ENCODE data around the gene PMP22. TPM values are rescaled to one million over a fixed set of nuclear protein-coding genes. Genes with fewer than 3 reads are reported as not detected.
"Not testable (repeated sequence)": the region's sequence is repeated elsewhere in the genome, so short reads cannot be mapped to it uniquely, and the experiment has no call there.

The PMP22 gene
- total RNA-seq, 2 donors from 2014 or later: not detected

- ATAC-seq (replicated peaks): no peak
- H3K4me1 Mint-ChIP-seq: no peaks in the 10 kb centered on the region
- no peak overlapping the region for H3K27ac Mint-ChIP-seq
Measured at GRCh38 chr17:15231851-15232516, 33.1 kb downstream of the PMP22 start.

DNA sequence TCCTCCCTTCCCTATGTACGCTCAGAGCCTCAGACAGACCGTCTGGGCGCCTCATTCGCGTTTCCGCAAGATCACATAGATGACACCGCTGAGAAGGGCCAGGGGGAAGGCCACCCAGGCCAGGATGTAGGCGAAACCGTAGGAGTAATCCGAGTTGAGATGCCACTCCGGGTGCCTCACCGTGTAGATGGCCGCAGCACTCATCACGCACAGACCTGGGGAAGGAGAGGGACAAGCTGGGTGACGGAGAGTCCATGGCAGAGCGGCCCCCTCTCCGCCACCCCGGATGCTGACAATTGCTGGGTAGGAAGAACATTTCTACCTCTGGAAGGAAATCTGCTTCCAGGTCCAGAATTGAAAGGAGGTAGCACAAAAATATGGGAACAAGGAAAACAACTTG lies 34.3 kb downstream of the PMP22 start:
- Mint-ChIP-seq H3K9me3 (no peaks in the 10 kb centered on the region), H3K36me3 (ENCODE audit: low read depth) (no peaks in the 10 kb centered on the region), H3K27ac (no peak overlapping the region), H3K4me1 (no peaks in the 10 kb centered on the region), H3K27me3 (peaks cover 4% of the 10 kb centered on the region), H3K4me3 (no peak overlapping the region)
- ATAC-seq (replicated peaks): no peak

More at GRCh38 chr17:15231851-15232516, 33.1 kb downstream of the PMP22 start:
- no peaks in the 10 kb centered on the region for H3K36me3 Mint-ChIP-seq (ENCODE audit: low read depth)
- H3K27me3 Mint-ChIP-seq: peaks cover 7% of the 10 kb centered on the region
- H3K9me3 Mint-ChIP-seq: no peaks in the 10 kb centered on the region
- no peak overlapping the region for H3K4me3 Mint-ChIP-seq

DNA sequence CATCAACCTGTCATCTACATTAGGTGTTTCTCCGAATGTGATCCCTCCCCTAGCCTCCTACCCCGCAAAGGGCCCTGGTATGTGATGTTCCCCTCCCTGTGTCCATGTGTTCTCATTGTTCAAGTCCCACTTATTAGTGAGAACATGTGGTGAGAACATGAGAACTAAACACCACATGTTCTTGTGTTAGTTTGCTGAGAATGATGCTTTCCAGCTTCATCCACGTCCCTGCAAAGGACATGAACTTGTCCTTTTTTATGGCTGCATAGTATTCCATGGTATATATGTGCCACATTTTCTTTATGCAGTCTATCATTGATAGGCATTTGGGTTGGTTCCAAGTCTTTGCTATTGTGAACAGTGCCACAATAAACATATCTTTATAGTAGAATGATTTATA lies 43.3 kb downstream of the PMP22 start:
- ATAC-seq (replicated peaks); H3K4me3 Mint-ChIP-seq; H3K27me3 Mint-ChIP-seq; H3K36me3 Mint-ChIP-seq (ENCODE audit: low read depth); H3K9me3 Mint-ChIP-seq; H3K4me1 Mint-ChIP-seq; H3K27ac Mint-ChIP-seq: not testable (repeated sequence)

DNA sequence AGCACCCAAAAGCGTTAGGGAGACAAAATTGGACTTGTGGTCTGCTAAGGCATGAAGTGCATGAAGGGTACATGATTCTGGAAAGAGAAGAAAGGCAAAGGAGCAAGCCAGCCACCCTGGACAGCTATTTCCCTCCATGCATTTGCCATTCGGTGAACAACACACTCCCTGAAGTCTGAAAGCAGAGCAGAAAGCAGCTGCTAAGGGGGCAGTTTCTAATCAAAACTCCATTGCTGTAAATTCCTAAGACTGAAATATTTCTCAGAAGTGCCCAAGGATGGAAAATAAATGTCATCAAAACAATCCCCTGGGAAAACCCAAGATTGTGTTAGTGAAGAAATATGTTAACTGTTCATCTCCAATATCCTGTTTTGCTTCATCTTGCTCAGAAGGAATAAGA lies 44.3 kb downstream of the PMP22 start:
- no peak for ATAC-seq (replicated peaks)
- no peak overlapping the region for H3K27ac Mint-ChIP-seq
- no peaks in the 10 kb centered on the region for H3K9me3 Mint-ChIP-seq
- no peaks in the 10 kb centered on the region for H3K36me3 Mint-ChIP-seq (ENCODE audit: low read depth)
- H3K27me3 Mint-ChIP-seq: peaks cover 7% of the 10 kb centered on the region
- no peak overlapping the region for H3K4me3 Mint-ChIP-seq
- H3K4me1 Mint-ChIP-seq: no peaks in the 10 kb centered on the region

DNA sequence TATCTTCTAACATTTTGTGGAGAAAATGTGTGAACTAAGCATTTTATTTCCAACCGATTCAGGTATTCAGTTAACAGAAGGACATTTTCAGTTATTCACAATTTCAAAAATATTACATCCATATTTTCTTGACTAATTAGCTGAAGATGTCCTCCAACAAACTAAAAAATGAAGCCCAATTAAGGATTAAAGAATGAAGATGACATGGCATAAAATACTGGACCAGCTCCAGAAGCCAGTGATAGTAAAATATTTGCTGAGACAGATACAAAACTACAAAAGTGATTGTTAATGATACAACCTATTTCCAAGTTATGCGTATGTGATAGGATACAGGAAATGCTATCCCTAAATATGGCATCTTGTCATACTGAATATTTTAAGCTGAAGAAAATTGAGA lies 48.6 kb downstream of the PMP22 start:
- no peak for ATAC-seq (replicated peaks)
- Mint-ChIP-seq H3K4me3 (no peak overlapping the region), H3K36me3 (ENCODE audit: low read depth) (no peaks in the 10 kb centered on the region), H3K27ac (no peak overlapping the region), H3K4me1 (no peaks in the 10 kb centered on the region), H3K9me3 (no peaks in the 10 kb centered on the region), H3K27me3 (peaks cover 7% of the 10 kb centered on the region)

GRCh38 chr17:15213381-15214087 lies 51.6 kb downstream of the PMP22 start:
- Mint-ChIP-seq H3K27ac (no peak overlapping the region), H3K36me3 (ENCODE audit: low read depth) (no peaks in the 10 kb centered on the region), H3K4me3 (no peak overlapping the region), H3K4me1 (no peaks in the 10 kb centered on the region), H3K27me3 (peaks cover 11% of the 10 kb centered on the region), H3K9me3 (no peaks in the 10 kb centered on the region)
- ATAC-seq (replicated peaks): no peak

DNA sequence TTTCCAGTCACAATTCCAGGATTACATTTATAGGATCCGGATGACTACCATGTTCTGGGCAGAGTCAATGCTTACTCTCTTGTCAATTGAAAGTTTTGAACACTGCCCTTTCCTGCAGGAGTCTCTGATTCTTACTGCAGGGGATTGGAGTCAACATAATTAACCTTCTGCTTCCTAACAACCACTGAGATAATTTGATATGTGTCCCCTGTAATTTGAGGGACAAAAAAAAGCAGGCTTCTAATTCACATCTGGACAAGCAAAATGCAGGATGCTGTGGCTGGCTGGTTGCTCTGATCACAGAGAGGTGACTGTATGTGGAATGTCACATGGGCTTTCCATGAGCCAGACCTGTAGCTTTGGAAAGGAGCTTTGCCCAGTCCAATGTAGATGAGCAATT lies 54.9 kb downstream of the PMP22 start:
- Mint-ChIP-seq H3K4me1 (no peaks in the 10 kb centered on the region), H3K9me3 (no peaks in the 10 kb centered on the region), H3K27me3 (peaks cover 14% of the 10 kb centered on the region), H3K4me3 (no peak overlapping the region), H3K27ac (no peak overlapping the region), H3K36me3 (ENCODE audit: low read depth) (no peaks in the 10 kb centered on the region)
- ATAC-seq (replicated peaks): no peak

DNA sequence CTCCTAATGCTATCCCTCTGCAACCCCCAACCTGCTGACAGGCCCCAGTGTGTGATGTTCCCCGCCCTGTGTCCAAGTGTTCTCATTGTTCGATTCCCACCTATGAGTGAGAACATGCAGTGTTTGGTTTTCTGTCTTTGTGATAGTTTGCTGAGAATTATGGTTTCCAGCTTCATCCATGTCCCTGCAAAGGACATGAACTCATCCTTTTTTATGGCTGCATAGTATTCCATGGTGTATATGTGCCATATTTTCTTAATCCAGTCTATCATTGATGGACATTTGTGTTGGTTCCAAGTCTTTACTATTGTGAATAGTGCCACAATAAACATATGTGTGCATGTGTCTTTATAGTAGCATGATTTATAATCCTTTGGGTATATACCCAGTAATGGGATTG lies 62.1 kb downstream of the PMP22 start:
- H3K27ac Mint-ChIP-seq: not testable (repeated sequence)
- peaks cover 30% of the 10 kb centered on the region for H3K27me3 Mint-ChIP-seq

GRCh38 chr17:15200574-15200973 lies 64.6 kb downstream of the PMP22 start:
- not testable (repeated sequence) for ATAC-seq (replicated peaks); H3K4me3 Mint-ChIP-seq; H3K36me3 Mint-ChIP-seq (ENCODE audit: low read depth); H3K27ac Mint-ChIP-seq; H3K4me1 Mint-ChIP-seq
- Mint-ChIP-seq H3K27me3 (peaks cover 33% of the 10 kb centered on the region), H3K9me3 (peaks cover 18% of the 10 kb centered on the region)

More for the DNA sequence above, 62.1 kb downstream of the PMP22 start:
- H3K9me3 Mint-ChIP-seq: peaks cover 11% of the 10 kb centered on the region
- not testable (repeated sequence) for H3K36me3 Mint-ChIP-seq (ENCODE audit: low read depth); H3K4me1 Mint-ChIP-seq; ATAC-seq (replicated peaks); H3K4me3 Mint-ChIP-seq

DNA sequence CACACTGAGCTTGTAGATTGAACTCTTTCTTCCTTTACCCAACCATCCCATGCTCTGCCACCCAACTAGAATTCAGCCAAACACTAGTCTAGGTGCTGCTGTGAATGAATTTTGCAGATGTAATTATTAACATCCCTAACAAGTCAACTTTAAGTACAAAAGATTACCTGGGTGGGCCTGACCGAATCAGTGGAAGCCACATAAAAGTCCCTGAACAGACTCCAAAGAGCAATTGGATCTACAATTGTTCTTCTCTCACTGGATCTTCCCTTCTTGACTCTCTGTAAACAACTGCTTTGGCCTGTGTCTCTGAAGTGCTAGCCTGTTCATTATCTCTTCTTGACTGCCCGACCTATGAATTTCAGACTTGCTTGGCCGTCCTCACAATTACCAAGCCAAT lies 67.9 kb downstream of the PMP22 start:
- Mint-ChIP-seq H3K36me3 (ENCODE audit: low read depth) (no peaks in the 10 kb centered on the region), H3K4me3 (no peak overlapping the region), H3K9me3 (peaks cover 18% of the 10 kb centered on the region), H3K4me1 (no peaks in the 10 kb centered on the region), H3K27ac (no peak overlapping the region), H3K27me3 (peaks cover 42% of the 10 kb centered on the region)
- no peak for ATAC-seq (replicated peaks)

DNA sequence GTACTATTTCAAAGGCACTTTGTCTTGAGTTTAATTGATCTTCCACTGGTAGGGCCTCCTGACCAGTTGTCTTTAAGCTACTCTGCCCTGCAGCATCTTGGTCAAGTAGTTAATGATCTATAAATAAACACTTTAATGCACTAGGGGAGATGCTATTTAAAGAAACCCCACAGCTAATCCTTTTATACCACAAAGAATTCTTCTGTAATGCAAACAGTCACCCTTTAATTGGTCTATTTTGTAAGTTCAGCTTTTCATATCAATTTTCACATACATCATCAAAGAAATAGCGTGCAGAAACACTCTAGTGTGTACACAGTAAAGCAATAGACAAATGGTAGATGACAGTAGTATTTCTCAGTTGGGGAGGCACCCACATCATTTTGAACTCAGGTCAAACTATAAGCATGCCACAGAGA lies 70.3 kb downstream of the PMP22 start:
- no peak overlapping the region for H3K27ac Mint-ChIP-seq
- no peak overlapping the region for H3K4me3 Mint-ChIP-seq
- ATAC-seq (replicated peaks): no peak
- no peaks in the 10 kb centered on the region for H3K4me1 Mint-ChIP-seq
- H3K36me3 Mint-ChIP-seq (ENCODE audit: low read depth): no peaks in the 10 kb centered on the region
- peaks cover 11% of the 10 kb centered on the region for H3K9me3 Mint-ChIP-seq
- H3K27me3 Mint-ChIP-seq: peaks cover 33% of the 10 kb centered on the region

- ATAC-seq (replicated peaks): no peak
- H3K27me3 Mint-ChIP-seq: peaks cover 21% of the 10 kb centered on the region
- H3K27ac Mint-ChIP-seq: no peak overlapping the region
- H3K4me1 Mint-ChIP-seq: no peaks in the 10 kb centered on the region
- H3K36me3 Mint-ChIP-seq (ENCODE audit: low read depth): no peaks in the 10 kb centered on the region
- no peak overlapping the region for H3K4me3 Mint-ChIP-seq
- no peaks in the 10 kb centered on the region for H3K9me3 Mint-ChIP-seq
Measured at GRCh38 chr17:15185625-15185991, 79.5 kb downstream of the PMP22 start.

GRCh38 chr17:15184872-15185624 lies 80.1 kb downstream of the PMP22 start:
- H3K27ac Mint-ChIP-seq: no peak overlapping the region
- peaks cover 21% of the 10 kb centered on the region for H3K27me3 Mint-ChIP-seq
- no peaks in the 10 kb centered on the region for H3K9me3 Mint-ChIP-seq
- H3K36me3 Mint-ChIP-seq (ENCODE audit: low read depth): no peaks in the 10 kb centered on the region
- no peaks in the 10 kb centered on the region for H3K4me1 Mint-ChIP-seq
- no peak for ATAC-seq (replicated peaks)
- H3K4me3 Mint-ChIP-seq: no peak overlapping the region

GRCh38 chr17:15181816-15182215 lies 83.3 kb downstream of the PMP22 start:
- Mint-ChIP-seq H3K27me3 (peaks cover 20% of the 10 kb centered on the region), H3K4me3 (no peak overlapping the region), H3K36me3 (ENCODE audit: low read depth) (no peaks in the 10 kb centered on the region), H3K9me3 (no peaks in the 10 kb centered on the region), H3K4me1 (no peaks in the 10 kb centered on the region), H3K27ac (no peak overlapping the region)
- ATAC-seq (replicated peaks): no peak

DNA sequence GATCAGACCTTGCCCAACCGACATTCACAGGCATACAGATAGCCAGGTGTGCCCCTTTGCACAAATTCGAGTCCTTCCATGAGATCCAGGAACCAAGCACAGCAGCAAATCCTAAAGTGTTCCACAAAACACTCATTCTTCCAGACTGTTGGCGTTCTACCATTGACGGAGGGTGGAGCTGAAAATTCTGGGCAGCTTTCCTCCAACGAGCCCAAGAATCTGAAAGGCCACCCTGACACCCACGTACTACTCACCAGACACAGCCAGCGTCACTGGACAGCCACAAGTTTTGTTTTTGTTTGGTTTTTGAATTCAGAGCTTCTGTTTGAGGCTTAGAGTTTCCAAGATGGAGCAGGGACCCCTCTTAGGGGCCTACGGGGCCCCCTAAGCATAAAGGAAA lies 83.8 kb downstream of the PMP22 start:
- Mint-ChIP-seq H3K9me3 (no peaks in the 10 kb centered on the region), H3K27ac (no peak overlapping the region)
- no peak for ATAC-seq (replicated peaks)

More for the DNA sequence above, 83.8 kb downstream of the PMP22 start:
- Mint-ChIP-seq H3K4me1 (no peaks in the 10 kb centered on the region), H3K36me3 (ENCODE audit: low read depth) (no peaks in the 10 kb centered on the region), H3K4me3 (no peak overlapping the region), H3K27me3 (peaks cover 20% of the 10 kb centered on the region)
